SU-DHL-6 (cell line): Measurements from ENCODE around the gene NCOA1.

Experiments
- H2AFZ ChIP-seq: fragments of 200-600 bp; sonication (generic); 2 replicates; pipeline ENCODE4 v1.6.1; 2014; ENCODE audit warnings: low read depth, mild to moderate bottlenecking, moderate library complexity, mixed read lengths, antibody characterized with exemption, low read length; ENCODE audit not compliant: severe bottlenecking
- H3F3A ChIP-seq: fragments of 200-600 bp; shearing (Covaris generic); 2 replicates; pipeline ENCODE4 v1.6.0; 2016; ENCODE audit warnings: antibody characterized with exemption, mild to moderate bottlenecking; ENCODE audit not compliant: insufficient read depth
- H3K27ac ChIP-seq: fragments of 200-600 bp; sonication (generic); 2 replicates; pipeline ENCODE4 v1.5.1; 2016; ENCODE audit warnings: low read depth, mild to moderate bottlenecking, low read length, moderate library complexity, mixed read lengths
- H3K27me3 ChIP-seq: fragments of 200-600 bp; sonication (generic), shearing (Covaris generic); 2 replicates; pipeline ENCODE4 v1.6.0; 2014; ENCODE audit warnings: mild to moderate bottlenecking, low read length
- H3K36me3 ChIP-seq: fragments of 200-600 bp; sonication (generic); 2 replicates; pipeline ENCODE4 v1.6.1; 2014; ENCODE audit warnings: mild to moderate bottlenecking, low read length, mixed read lengths
- H3K4me2 ChIP-seq: fragments of 300-600, 200-600 bp; shearing (Covaris generic), sonication (generic); 2 replicates; pipeline ENCODE4 v1.6.0; 2014; ENCODE audit warnings: low read length, low read depth, mild to moderate bottlenecking; ENCODE audit not compliant: poor library complexity, severe bottlenecking
- H3K4me3 ChIP-seq: fragments of 200-600 bp; sonication (generic); 2 replicates; pipeline ENCODE4 v1.5.1; 2014; ENCODE audit warnings: antibody characterized with exemption, low read length, mild to moderate bottlenecking, mixed read lengths; ENCODE audit not compliant: insufficient read depth, poor library complexity, severe bottlenecking
- H3K79me2 ChIP-seq: fragments of 200-600 bp; sonication (generic); 2 replicates; pipeline ENCODE4 v1.6.1; 2014; ENCODE audit warnings: mild to moderate bottlenecking, low read length, moderate library complexity; ENCODE audit not compliant: insufficient read depth
- H3K9ac ChIP-seq: fragments of 200-600 bp; sonication (generic); 2 replicates; pipeline ENCODE4 v1.7.0; 2014; ENCODE audit warnings: mild to moderate bottlenecking, low read length
- H3K9me2 ChIP-seq: fragments of 200-600 bp; sonication (generic); replicated peaks from 2 replicates; pipeline ENCODE4 v1.6.1; 2014; ENCODE audit warnings: low read length; ENCODE audit not compliant: insufficient read depth
- H3K9me3 ChIP-seq: fragments of 200-600 bp; sonication (generic); 2 replicates; pipeline ENCODE4 v1.6.1; 2014; ENCODE audit warnings: low read length, mixed read lengths; ENCODE audit not compliant: insufficient read depth
- H4K20me1 ChIP-seq: fragments of 200-600 bp; sonication (generic); 2 replicates; pipeline ENCODE4 v1.6.1; 2014; ENCODE audit warnings: low read depth, mild to moderate bottlenecking, antibody characterized with exemption, low read length, moderate library complexity, mixed read lengths
- CTCF ChIP-seq: fragments of 200-600 bp; sonication (generic); IDR thresholded peaks from one replicate; pipeline ENCODE4 v1.5.1; 2017; ENCODE audit warnings: antibody characterized with exemption, mild to moderate bottlenecking, low read length, moderate library complexity; ENCODE audit not compliant: insufficient read depth, poor library complexity, severe bottlenecking
- EZH2phosphoT487 ChIP-seq: fragments of 200-600 bp; sonication (generic), shearing (Covaris generic); conservative IDR thresholded peaks from 2 replicates; pipeline ENCODE4 v1.6.1; 2018; ENCODE audit warnings: mild to moderate bottlenecking, antibody characterized with exemption, low read length, moderate library complexity, mixed read lengths

NCOA1 gene

GRCh38 chr2:24617424-24617823 is 126.4 kb downstream of the NCOA1 start:
- Histone ChIP-seq H3K9me3 (no peaks in the 10 kb centered on the region), H3K27ac (no peak overlapping the region), H3K36me3 (no peaks in the 10 kb centered on the region), H3K79me2 (no peaks in the 10 kb centered on the region), H3F3A (no peaks in the 10 kb centered on the region), H3K9ac (no peak overlapping the region), H3K27me3 (no peaks in the 10 kb centered on the region), H4K20me1 (peaks cover 4% of the 10 kb centered on the region; the same call in 1 of the 2 replicates), H2AFZ (no peak overlapping the region), H3K9me2 (no peaks in the 10 kb centered on the region), H3K4me3 (no peak overlapping the region), H3K4me2 (no peak overlapping the region)
- TF ChIP-seq EZH2phosphoT487 (no peak), CTCF (no peak)

DNA sequence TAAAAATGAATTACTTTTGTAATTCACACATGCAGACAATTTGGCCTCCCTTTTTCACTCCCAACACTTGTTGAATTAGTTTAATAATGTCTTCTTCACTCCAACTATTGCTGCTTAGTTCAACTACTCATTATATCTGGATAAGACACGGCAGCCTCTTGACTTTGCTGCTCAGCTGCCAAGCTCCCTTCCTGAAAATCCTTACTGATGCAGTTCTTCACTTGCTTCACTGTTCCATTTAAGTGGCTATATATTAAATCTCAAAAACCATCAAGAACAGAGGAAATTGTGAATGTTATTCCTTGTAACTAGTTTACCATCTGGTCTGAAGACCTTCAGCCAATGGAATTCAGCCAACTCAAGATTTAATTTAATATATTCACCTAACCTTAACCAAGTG is 127.1 kb downstream of the NCOA1 start:
- Histone ChIP-seq H3K9me3 (no peaks in the 10 kb centered on the region), H3K4me3 (no peak overlapping the region), H3K79me2 (no peaks in the 10 kb centered on the region), H3K27me3 (no peaks in the 10 kb centered on the region), H3K9me2 (no peaks in the 10 kb centered on the region), H3K27ac (no peak overlapping the region), H3K9ac (no peak overlapping the region), H3K36me3 (no peaks in the 10 kb centered on the region), H4K20me1 (peaks cover 4% of the 10 kb centered on the region; the same call in 1 of the 2 replicates), H2AFZ (no peak overlapping the region), H3F3A (no peaks in the 10 kb centered on the region), H3K4me2 (no peak overlapping the region)
- TF ChIP-seq EZH2phosphoT487 (no peak), CTCF (no peak)

DNA sequence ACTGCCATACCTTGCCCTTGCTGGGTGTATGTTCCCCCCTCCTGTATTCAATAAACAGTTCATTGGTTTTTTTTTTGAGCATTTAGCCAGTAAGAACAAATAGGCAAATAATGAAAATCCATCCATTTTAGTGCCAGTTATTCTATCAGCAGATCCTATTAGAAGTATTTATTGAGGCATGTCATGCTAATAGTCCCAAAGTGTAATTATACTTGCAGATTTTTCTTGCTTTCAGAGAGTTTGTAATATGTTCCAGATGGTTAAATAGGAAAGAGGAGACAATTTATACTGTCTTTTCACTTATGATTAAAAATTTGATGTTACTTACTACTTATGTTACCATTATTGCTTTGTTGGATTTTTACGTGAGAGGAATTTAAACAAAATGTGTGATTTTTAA is 127.6 kb downstream of the NCOA1 start:
- Histone ChIP-seq H3F3A (no peaks in the 10 kb centered on the region), H3K27ac (no peak overlapping the region), H2AFZ (no peak overlapping the region), H3K4me2 (no peak overlapping the region), H3K9me3 (no peaks in the 10 kb centered on the region), H3K36me3 (no peaks in the 10 kb centered on the region), H4K20me1 (peaks cover 4% of the 10 kb centered on the region; the same call in 1 of the 2 replicates), H3K9me2 (no peaks in the 10 kb centered on the region), H3K4me3 (no peak overlapping the region), H3K9ac (no peak overlapping the region), H3K79me2 (no peaks in the 10 kb centered on the region), H3K27me3 (no peaks in the 10 kb centered on the region)
- TF ChIP-seq EZH2phosphoT487: no peak
- TF ChIP-seq CTCF: no peak

- Histone ChIP-seq H3K9me3 (no peaks in the 10 kb centered on the region), H3K36me3 (no peaks in the 10 kb centered on the region), H3K79me2 (no peaks in the 10 kb centered on the region), H3K9ac (no peak overlapping the region), H3F3A (no peaks in the 10 kb centered on the region), H3K27ac (no peak overlapping the region), H3K9me2 (no peaks in the 10 kb centered on the region), H2AFZ (no peak overlapping the region), H4K20me1 (peaks cover 4% of the 10 kb centered on the region; the same call in 1 of the 2 replicates), H3K4me2 (no peak overlapping the region), H3K27me3 (no peaks in the 10 kb centered on the region), H3K4me3 (no peak overlapping the region)
- TF ChIP-seq EZH2phosphoT487 (no peak), CTCF (no peak)
Measured at GRCh38 chr2:24620936-24621335, 129.9 kb downstream of the NCOA1 start.
